ENCODE results near the gene GATAD2A. TPM values are rescaled to one million over a fixed set of nuclear protein-coding genes. Genes with fewer than 3 reads are reported as not detected.
A peak's percentile ranks its signal among the peaks of the same experiment; 100 is the strongest.

GATAD2A gene
- total and polyA plus RNA-seq, 9 of the 15 experiments (the other 6 are each of a cell fraction or from before 2014, with no cell fraction given) = 2.4 to 226 (median 44.2) TPM

GRCh38 chr19:19529783-19530422, 124.4 kb downstream of the GATAD2A start (continued):
- no peak for TF ChIP-seq USF1 (CRISPR knock-in tag; IDR thresholded peaks at IDR 0.05)
- peak; percentile 25 for TF ChIP-seq POLR2A (conservative IDR thresholded peaks at IDR 0.05)
- TF ChIP-seq ATF3 (IDR thresholded peaks at IDR 0.05) = peak; percentile 72
- TF ChIP-seq ATF3 (CRISPR knock-in tag; conservative IDR thresholded peaks at IDR 0.05) = no peak
- TF ChIP-seq ZBTB17 (CRISPR knock-in tag; IDR thresholded peaks at IDR 0.05) = no peak
- TF ChIP-seq RBM22 (IDR thresholded peaks at IDR 0.05; ENCODE audit: low read depth, low read length, poor library complexity, severe bottlenecking) = peak; percentile 60
- no peak for TF ChIP-seq TCFL5 (CRISPR knock-in tag; conservative IDR thresholded peaks at IDR 0.05)

- no peak overlapping the region for H3K9ac ChIP-seq (ENCODE audit: insufficient read depth in 1 of 2, low read depth in 2 of 2, low read length in 2 of 2)
- in situ Hi-C loops (cut with MboI) = loop anchor here (25.0 kb wide), 1 partner anchor 107 kb away; the partner anchor contains the start of genes GMIP and LPAR2
- no peak overlapping the region for H3K4me2 ChIP-seq (ENCODE audit: insufficient read depth, low read length)
- peak; percentile 5; the same call in 1 of the 3 replicates for ATAC-seq
- no TSS peak for BruUV-seq (replicated peaks)
- no peak overlapping the region for H2AFZ ChIP-seq (ENCODE audit: low read depth, low read length)
- POLR2A ChIA-PET = interaction anchor here (0.5 to 1.0 kb wide), 3 partner anchors 20 to 355 kb away, joined by 3 to 5 read pairs (median 3); partner anchors contain the start of gene ZNF101
- peaks cover 41% of the 10 kb centered on the region for H3K36me3 ChIP-seq (ENCODE audit: control insufficient read depth, insufficient read depth, low read length)
- intact Hi-C loops (cut with micrococcal nuclease) = no loop called here
- 0 out of 2 replicates have a peak, but pooled peaks cover 10% of the 10 kb centered on the region for H4K20me1 ChIP-seq (replicated peaks; ENCODE audit: control insufficient read depth, insufficient read depth, low read length)
- CTCF ChIA-PET (ENCODE audit: low intra/inter-chr PET ratio) = no interaction called here
- no peaks in the 10 kb centered on the region for H3K9me3 ChIP-seq (replicated peaks; ENCODE audit: control insufficient read depth, insufficient read depth, low read depth, low read length)
- 47% methylated on average over 7 of the region's 9 CpGs for WGBS (ENCODE audit: insufficient coverage, low coverage, missing lambda C conversion rate)
- TF ChIP-seq POLR2G (IDR thresholded peaks at IDR 0.05; ENCODE audit: low read depth, low read length) = peak; percentile 10; the same call in 1 of the 2 replicates
- peak in 1 of 3 experiments; percentile 56 for TF ChIP-seq YY1 (IDR thresholded peaks at IDR 0.05; ENCODE audit: borderline replicate concordance in 1 of 3, control insufficient read depth in 1 of 3, extremely low read depth in 1 of 3, insufficient read depth in 3 of 3, insufficient read length in 1 of 3, insufficient replicate concordance in 2 of 3, low read depth in 1 of 3, low read length in 2 of 3)
- TF ChIP-seq EGR1 (conservative IDR thresholded peaks at IDR 0.05) = peak; percentile 36
- peak; percentile 76; the same call in 1 of the 2 replicates for TF ChIP-seq SPI1 (IDR thresholded peaks at IDR 0.05; ENCODE audit: borderline replicate concordance, low read depth, low read length)
- no peak for TF ChIP-seq SRSF9 (IDR thresholded peaks at IDR 0.05; ENCODE audit: borderline replicate concordance, low read depth, low read length)
- TF ChIP-seq POLR2AphosphoS2 (IDR thresholded peaks at IDR 0.05; ENCODE audit: low read length) = 0 out of 2 replicates have a peak, but pooled peaks have one; percentile 44
- TF ChIP-seq HNRNPUL1 (IDR thresholded peaks at IDR 0.05; ENCODE audit: low read length) = no peak
- H3K9me1 ChIP-seq (ENCODE audit: control insufficient read depth, insufficient read depth, low read length) = peaks cover 3% of the 10 kb centered on the region
- peak; percentile 42 for FAIRE-seq
- H3K4me3 ChIP-seq = no peak overlapping the region
- DNase-seq (ENCODE audit: extremely low read depth in 1 of 4, low spot score in 3 of 4) = no peak
- no peaks in the 10 kb centered on the region for H3K27me3 ChIP-seq (ENCODE audit: control insufficient read depth in 2 of 2, insufficient read depth in 2 of 2, low read length in 2 of 2)
- peaks cover 5 to 36% of the 10 kb centered on the region in 2 experiments for H3K4me1 ChIP-seq (replicated peaks in 1 of 2; ENCODE audit: control insufficient read depth in 2 of 2, insufficient read depth in 2 of 2, low read length in 2 of 2)
- H3K79me2 ChIP-seq (ENCODE audit: control insufficient read depth, insufficient read depth, low read length) = peaks cover 5% of the 10 kb centered on the region; the same call in 2 of the 3 replicates
- no peak overlapping the region for H3K27ac ChIP-seq (ENCODE audit: extremely low read depth, low read depth, low read length)
Observed at GRCh38 chr19:19530423-19530804, 124.9 kb downstream of the GATAD2A start.
